K562 (cell line): ENCODE data around the gene GLI1. TPM values are rescaled to one million over a fixed set of nuclear protein-coding genes. Genes with fewer than 3 reads are reported as not detected.

Experiments used
- ASH1L ChIP-seq: fragments of 450-650 bp; IDR thresholded peaks from 2 replicates; pipeline ENCODE4 v1.6.1; 2018; ENCODE audit warnings: borderline replicate concordance, mild to moderate bottlenecking, low read depth; ENCODE audit not compliant: partially characterized antibody
- ATF7 ChIP-seq: fragments of 450-650 bp; IDR thresholded peaks from 2 replicates; pipeline ENCODE4 v1.7.1; 2014; ENCODE audit warnings: mild to moderate bottlenecking, moderate library complexity
- CBX1 ChIP-seq: sonication (generic); IDR thresholded peaks from 2 replicates; pipeline ENCODE4 v1.6.1; 2016; ENCODE audit warnings: antibody characterized with exemption, low read depth, mild to moderate bottlenecking
- E2F6 ChIP-seq, 2 experiments: IDR thresholded peaks; 2 replicates each; pipeline ENCODE4 v1.6.1; 2011; ENCODE audit warnings: borderline replicate concordance in 1 of 2, control low read depth in 1 of 2, low read depth in 1 of 2, low read length in 1 of 2, mild to moderate bottlenecking in 1 of 2, mixed read lengths in 1 of 2, moderate library complexity in 1 of 2; ENCODE audit not compliant: insufficient read depth in 1 of 2, insufficient read length in 1 of 2, poor library complexity in 1 of 2, severe bottlenecking in 1 of 2; ENCODE audit errors: extremely low read depth in 1 of 2
- NCOR1 ChIP-seq: fragments of 450-650 bp; IDR thresholded peaks from 2 replicates; pipeline ENCODE4 v1.6.1; 2016; ENCODE audit warnings: mild to moderate bottlenecking, moderate library complexity
- NELFE ChIP-seq: IDR thresholded peaks from 2 replicates; pipeline ENCODE4 v1.6.1; 2011; ENCODE audit warnings: mild to moderate bottlenecking; ENCODE audit not compliant: insufficient read depth, insufficient read length
- POLR2A ChIP-seq: fragments of 450-650 bp; conservative IDR thresholded peaks from 2 replicates; pipeline ENCODE4 v1.6.1; 2016
- RCOR1 ChIP-seq, 2 experiments: IDR thresholded peaks; 2 replicates each; pipeline ENCODE4 v1.6.1; 2012; ENCODE audit warnings: low read depth in 2 of 2, low read length in 2 of 2, borderline replicate concordance in 1 of 2, improper control_type of control experiment in 1 of 2
- TFAP4 ChIP-seq: sonication (generic); formaldehyde crosslinking; IDR thresholded peaks from 2 replicates; pipeline ENCODE4 v1.8.0; 2022; ENCODE audit warnings: missing genetic modification reagents, mild to moderate bottlenecking, moderate library complexity, borderline replicate concordance
- USF1 ChIP-seq: sonication (generic); formaldehyde crosslinking; IDR thresholded peaks from 2 replicates; pipeline ENCODE4 v1.9.0; 2022; ENCODE audit warnings: mild to moderate bottlenecking, missing genetic modification reagents
- ZFP91 ChIP-seq: sonication (generic); formaldehyde crosslinking; IDR thresholded peaks from 2 replicates; pipeline ENCODE4 v1.8.0; 2022; ENCODE audit warnings: mild to moderate bottlenecking, missing genetic modification reagents
- ZNF384 ChIP-seq: IDR thresholded peaks from 2 replicates; pipeline ENCODE4 v1.6.1; 2012; ENCODE audit warnings: low read depth, low read length, improper control_type of control experiment
- ZNF395 ChIP-seq: fragments of 200-800 bp; sonication (Bioruptor generic); IDR thresholded peaks from 2 replicates; pipeline ENCODE4 v1.6.1; 2017; ENCODE audit warnings: missing genetic modification characterization, missing compliant biosample characterization
- ZNF408 ChIP-seq: fragments of 250-450 bp; sonication (Bioruptor Pico); IDR thresholded peaks from 2 replicates; pipeline ENCODE4 v1.4.0; 2020; ENCODE audit warnings: low read depth, mild to moderate bottlenecking, moderate library complexity
- ZNF609 ChIP-seq: sonication (generic); formaldehyde crosslinking; IDR thresholded peaks from 2 replicates; pipeline ENCODE4 v1.8.1; 2023; ENCODE audit warnings: missing genetic modification reagents, mild to moderate bottlenecking, borderline replicate concordance
- polyA plus RNA-seq, 8 experiments: library from polyadenylated mRNA; depleted of rRNA in 4 of 8; stranded (reverse) in 5 of 8; unstranded in 3 of 8; fragments of >200 nt; fragmentation: Nextera tagmentation in 2 of 8; fragmentation: Illumina TruSeq in 1 of 8; extraction: Ambion mirVana in 2 of 8; extraction: Trizol in 1 of 8; gene quantifications; 2 replicates each; pipeline versions ENCODE4 v1.2.1 to v1.2.3, GENCODE V29; 2011 to 2014; ENCODE audit warnings: inconsistent platforms in 1 of 8, missing spikeins in 1 of 8
- total RNA-seq, 7 experiments: library from RNA; depleted of rRNA in 6 of 7; stranded (reverse); fragments of >200 nt in 6 of 7; fragmentation: Illumina TruSeq in 2 of 7; extraction: Trizol in 2 of 7; gene quantifications; 2 replicates each; pipeline versions ENCODE4 v1.2.1 to v1.2.3, GENCODE V29; 2011 to 2021; ENCODE audit warnings: low replicate concordance in 1 of 7

Gene GLI1
- total and polyA plus RNA-seq, 9 of the 15 experiments (the other 6 are each of a cell fraction or from before 2014, with no cell fraction given) = 0.24 to 3.7 (median 0.61) TPM

GRCh38 chr12:57520053-57520818, 60.7 kb downstream of the GLI1 start, which contains the start of gene DDIT3 (continued):
- TF ChIP-seq ZNF609 (CRISPR knock-in tag) = no peak
- TF ChIP-seq CBX1 = peak; percentile 71; the same call in 1 of the 2 replicates
- TF ChIP-seq ASH1L = peak; percentile 69
- peak; percentile 57 for TF ChIP-seq NCOR1
- TF ChIP-seq NELFE = peak; percentile 63
- TF ChIP-seq ZNF395 = no peak
- no peak for TF ChIP-seq E2F6 (IDR thresholded peaks at IDR 0.05; ENCODE audit: borderline replicate concordance in 1 of 2, extremely low read depth in 1 of 2, insufficient read depth in 1 of 2, insufficient read length in 1 of 2, low read depth in 1 of 2, low read length in 1 of 2, poor library complexity in 1 of 2, severe bottlenecking in 1 of 2)
- TF ChIP-seq ZNF384 = no peak
- TF ChIP-seq USF1 = peak; percentile 85
- TF ChIP-seq ZNF408 (CRISPR knock-in tag) = no peak
- TF ChIP-seq TFAP4 (CRISPR knock-in tag) = peak; percentile 70; the same call in 1 of the 2 replicates
- no peak for TF ChIP-seq ZFP91
- TF ChIP-seq RCOR1 (IDR thresholded peaks at IDR 0.05; ENCODE audit: borderline replicate concordance in 1 of 2, low read depth in 2 of 2, low read length in 2 of 2) = peak; percentile 24 to 63; a peak in 3 of 4 replicates
- TF ChIP-seq POLR2A = peak; percentile 100
- peak; percentile 85 for TF ChIP-seq ATF7
